ENCODE measurements around the gene SMTNL1.

The SMTNL1 gene

DNA sequence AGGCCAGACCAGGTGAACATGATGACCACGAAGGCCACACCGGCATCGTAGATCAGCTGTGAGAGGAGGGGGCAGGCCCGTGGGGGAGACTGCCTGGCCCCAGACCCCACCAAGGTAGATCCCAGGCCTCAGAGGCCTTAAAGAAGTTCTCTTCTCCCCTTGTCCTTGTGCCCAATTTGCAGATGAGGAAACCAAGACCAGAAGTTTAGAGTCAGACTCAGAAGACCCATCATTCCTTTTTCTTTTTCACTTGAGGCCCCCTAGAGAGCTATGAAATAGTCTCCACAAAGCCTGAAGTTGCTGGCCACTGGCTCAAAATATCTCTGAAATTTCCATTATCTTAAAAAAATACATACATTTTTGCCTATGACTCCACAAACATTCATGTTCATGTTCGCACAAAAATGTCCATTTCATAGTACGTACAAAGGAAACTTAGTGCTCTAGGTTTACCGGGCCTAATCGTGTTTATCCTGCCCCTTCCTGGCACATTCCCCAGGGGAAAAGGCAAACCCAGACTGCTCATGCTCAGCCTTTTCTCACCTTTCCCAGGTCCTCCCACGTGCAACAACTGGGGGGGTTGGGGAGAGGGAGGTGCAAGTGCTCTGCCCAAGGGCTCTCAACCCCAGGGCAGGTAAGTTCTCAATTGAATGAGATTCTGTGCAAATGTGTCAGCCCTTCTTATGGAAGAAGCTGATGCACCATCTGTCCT is 41.1 kb upstream of the SMTNL1 start:
- Histone ChIP-seq H3K9me3 (ENCODE audit: control extremely low read depth in 1 of 5, control insufficient read depth in 4 of 5, insufficient read depth in 2 of 5, low read depth in 1 of 5, low read length in 4 of 5) (no peaks in the 10 kb centered on the region), H3K36me3 (ENCODE audit: control insufficient read depth in 4 of 4, insufficient read depth in 4 of 4, low read length in 3 of 4) (peaks cover 8 to 78% (median 47%) of the 10 kb centered on the region in 4 experiments), H3K4me1 (ENCODE audit: control extremely low read depth in 1 of 4, control insufficient read depth in 4 of 4, insufficient read depth in 4 of 4, low read length in 3 of 4) (peaks cover 0 to 11% (median 5%) of the 10 kb centered on the region in 4 experiments), H3K4me3 (ENCODE audit: control insufficient read depth in 1 of 7, extremely low read depth in 1 of 7, insufficient read depth in 4 of 7, low read depth in 2 of 7, low read length in 6 of 7) (no peak overlapping the region), H3K27ac (ENCODE audit: insufficient read depth in 1 of 2, low read depth in 1 of 2, low read length in 2 of 2, poor library complexity in 1 of 2, severe bottlenecking in 2 of 2) (no peak overlapping the region), H3K27me3 (replicated peaks in 2 of 5; ENCODE audit: control insufficient read depth in 4 of 5, insufficient read depth in 5 of 5, low read length in 4 of 5) (no peaks in the 10 kb centered on the region)
- ChIA-PET POLR2A (no interaction called here), CTCF (interaction anchor here (0.9 to 18.0 kb wide), 11 partner anchors 9 to 1040 kb away, joined by 3 to 410 read pairs (median 5); partner anchors contain the start of genes SLC43A1 and TIMM10)
- no peak for DNase-seq
- 95% methylated on average over 9 of the region's 9 CpGs for WGBS (ENCODE audit: insufficient coverage)

DNA sequence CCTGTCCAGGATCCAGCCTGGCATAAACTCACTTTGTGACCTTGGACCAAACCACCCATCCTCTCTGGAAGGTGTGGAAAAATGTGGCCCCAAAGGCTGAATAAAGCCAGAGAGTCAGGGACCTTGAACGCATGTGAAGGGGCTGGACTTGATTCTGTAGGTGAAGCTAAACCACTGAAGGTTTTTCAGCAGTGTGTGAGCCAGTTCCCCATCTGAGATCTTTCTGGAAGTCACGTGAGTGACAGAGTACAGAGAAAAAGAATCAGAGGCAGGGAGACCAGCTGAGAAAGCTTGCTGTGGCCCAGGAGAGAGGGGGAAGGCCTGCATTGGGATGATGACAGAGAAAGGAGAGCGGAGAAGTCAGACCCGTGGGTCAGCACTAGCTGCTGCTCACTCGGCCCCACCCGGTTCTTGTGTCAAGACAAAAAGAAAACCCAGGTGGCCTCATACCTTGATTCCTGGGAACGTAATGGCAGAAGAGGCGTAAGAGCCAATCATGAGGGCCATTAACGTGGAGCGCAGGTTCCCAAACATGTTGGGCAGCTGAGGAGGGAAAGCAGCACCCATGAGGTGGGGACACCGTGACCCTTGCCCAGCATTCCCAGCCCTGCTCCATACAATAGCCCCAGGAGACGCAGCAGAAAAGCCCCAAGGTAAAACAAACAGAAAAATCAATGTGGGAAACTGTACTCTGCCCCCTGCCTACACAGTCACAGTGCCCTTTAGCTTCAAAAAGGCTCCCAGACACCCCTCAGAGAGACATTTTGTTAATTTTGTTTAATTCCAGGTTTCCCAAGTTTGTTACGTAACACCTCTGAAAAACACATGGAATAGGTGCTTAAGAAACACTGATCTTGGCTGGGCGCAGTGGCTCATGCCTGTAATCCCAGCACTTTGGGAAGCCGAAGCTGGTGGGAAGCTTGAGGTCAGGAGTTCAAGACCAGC is 39.8 kb upstream of the SMTNL1 start:
- Histone ChIP-seq H3K4me3 (ENCODE audit: control insufficient read depth in 1 of 7, extremely low read depth in 1 of 7, insufficient read depth in 4 of 7, low read depth in 2 of 7, low read length in 6 of 7) (no peak overlapping the region), H3K9me3 (ENCODE audit: control extremely low read depth in 1 of 5, control insufficient read depth in 4 of 5, insufficient read depth in 2 of 5, low read depth in 1 of 5, low read length in 4 of 5) (no peaks in the 10 kb centered on the region), H3K4me1 (ENCODE audit: control extremely low read depth in 1 of 4, control insufficient read depth in 4 of 4, insufficient read depth in 4 of 4, low read length in 3 of 4) (peaks cover 0 to 11% (median 5%) of the 10 kb centered on the region in 4 experiments), H3K27me3 (replicated peaks in 2 of 5; ENCODE audit: control insufficient read depth in 4 of 5, insufficient read depth in 5 of 5, low read length in 4 of 5) (no peaks in the 10 kb centered on the region), H3K36me3 (ENCODE audit: control insufficient read depth in 4 of 4, insufficient read depth in 4 of 4, low read length in 3 of 4) (peaks cover 10 to 74% (median 51%) of the 10 kb centered on the region in 4 experiments), H3K27ac (ENCODE audit: insufficient read depth in 1 of 2, low read depth in 1 of 2, low read length in 2 of 2, poor library complexity in 1 of 2, severe bottlenecking in 2 of 2) (no peak overlapping the region)
- POLR2A ChIA-PET, result interaction anchor here (1.6 kb wide), 1 partner anchor 16 kb away, joined by 3 read pairs; no protein-coding TSS in a partner anchor
- DNase-seq, result no peak
- CTCF ChIA-PET, result interaction anchor here (0.6 to 18.0 kb wide), 14 partner anchors 8 to 298 kb away, joined by 3 to 410 read pairs (median 4); partner anchors contain the start of genes SLC43A1 and TIMM10
- 97% methylated on average over 13 of the region's 15 CpGs for WGBS (ENCODE audit: insufficient coverage)

DNA sequence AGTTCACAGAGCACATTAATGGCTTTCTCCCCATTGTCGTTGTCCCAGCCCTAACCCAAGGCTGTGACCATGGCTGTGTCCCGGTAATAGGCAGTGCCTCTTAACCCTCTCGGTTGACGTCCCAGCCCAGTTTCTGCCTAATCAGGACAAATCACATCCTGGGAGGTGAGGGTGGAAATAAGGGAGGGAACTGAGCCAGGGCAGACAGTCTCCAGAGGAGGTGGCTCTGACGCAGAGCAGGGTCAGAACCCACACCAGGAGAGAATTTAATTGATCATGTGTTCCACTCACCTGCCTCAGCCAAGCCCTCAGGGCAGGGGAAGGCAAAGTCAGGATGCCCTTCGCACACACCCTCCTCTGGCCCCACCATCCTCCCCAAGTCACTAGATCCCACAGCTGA is 38.9 kb upstream of the SMTNL1 start:
- Histone ChIP-seq H3K36me3 (ENCODE audit: control insufficient read depth in 4 of 4, insufficient read depth in 4 of 4, low read length in 3 of 4) (peaks cover 10 to 71% (median 52%) of the 10 kb centered on the region in 4 experiments), H3K9me3 (ENCODE audit: control extremely low read depth in 1 of 5, control insufficient read depth in 4 of 5, insufficient read depth in 2 of 5, low read depth in 1 of 5, low read length in 4 of 5) (no peaks in the 10 kb centered on the region), H3K4me3 (ENCODE audit: control insufficient read depth in 1 of 7, extremely low read depth in 1 of 7, insufficient read depth in 4 of 7, low read depth in 2 of 7, low read length in 6 of 7) (no peak overlapping the region), H3K27me3 (replicated peaks in 2 of 5; ENCODE audit: control insufficient read depth in 4 of 5, insufficient read depth in 5 of 5, low read length in 4 of 5) (no peaks in the 10 kb centered on the region), H3K27ac (ENCODE audit: insufficient read depth in 1 of 2, low read depth in 1 of 2, low read length in 2 of 2, poor library complexity in 1 of 2, severe bottlenecking in 2 of 2) (no peak overlapping the region), H3K4me1 (ENCODE audit: control extremely low read depth in 1 of 4, control insufficient read depth in 4 of 4, insufficient read depth in 4 of 4, low read length in 3 of 4) (peaks cover 0 to 11% (median 5%) of the 10 kb centered on the region in 4 experiments)
- ChIA-PET CTCF (interaction anchor here (3.0 to 18.0 kb wide), 4 partner anchors 9 to 143 kb away, joined by 11 to 410 read pairs (median 124); partner anchors contain the start of genes SLC43A1 and TIMM10), POLR2A (interaction anchor here (1.6 kb wide), 1 partner anchor 15 kb away, joined by 3 read pairs; no protein-coding TSS in a partner anchor)
- no peak for DNase-seq
- 93% methylated on average over 5 of the region's 6 CpGs for WGBS (ENCODE audit: insufficient coverage)

DNA sequence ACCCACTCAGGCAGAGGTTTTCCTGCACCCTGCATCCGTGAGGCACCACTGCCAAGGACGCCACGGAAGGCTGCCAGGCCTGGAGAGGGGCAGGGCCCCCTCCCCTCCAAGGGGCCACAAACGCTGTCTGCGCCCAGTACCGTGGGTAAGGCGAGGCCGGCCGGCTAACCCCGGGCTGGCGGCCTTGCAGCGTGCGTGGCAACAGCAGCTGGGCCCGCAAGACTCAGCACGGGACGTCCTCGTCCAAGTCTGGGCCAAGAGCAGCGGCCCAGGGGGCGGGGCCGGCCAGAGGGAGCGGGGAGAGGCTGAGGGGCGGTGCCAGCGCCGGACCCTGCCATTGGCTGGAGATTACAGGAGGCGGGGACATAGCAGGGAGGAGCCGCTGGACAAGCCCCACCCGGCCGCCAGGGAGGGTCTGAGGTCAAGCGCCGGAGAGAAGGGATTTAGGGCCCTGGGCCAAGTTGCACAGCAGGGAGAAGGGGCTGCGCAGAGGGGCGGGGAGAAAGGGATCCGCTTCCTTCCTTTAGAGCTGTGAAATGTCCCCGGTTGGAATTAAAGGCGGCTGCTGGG is 37.9 kb upstream of the SMTNL1 start:
- Histone ChIP-seq H3K27ac (ENCODE audit: insufficient read depth in 1 of 2, low read depth in 1 of 2, low read length in 2 of 2, poor library complexity in 1 of 2, severe bottlenecking in 2 of 2) (no peak overlapping the region), H3K27me3 (replicated peaks in 2 of 5; ENCODE audit: control insufficient read depth in 4 of 5, insufficient read depth in 5 of 5, low read length in 4 of 5) (no peaks in the 10 kb centered on the region), H3K4me3 (ENCODE audit: control insufficient read depth in 1 of 7, extremely low read depth in 1 of 7, insufficient read depth in 4 of 7, low read depth in 2 of 7, low read length in 6 of 7) (peak overlapping the region in 4 of 7 experiments; percentile 29 to 58 (median 54)), H3K4me1 (ENCODE audit: control extremely low read depth in 1 of 4, control insufficient read depth in 4 of 4, insufficient read depth in 4 of 4, low read length in 3 of 4) (peaks cover 0 to 11% (median 5%) of the 10 kb centered on the region in 4 experiments), H3K9me3 (ENCODE audit: control extremely low read depth in 1 of 5, control insufficient read depth in 4 of 5, insufficient read depth in 2 of 5, low read depth in 1 of 5, low read length in 4 of 5) (no peaks in the 10 kb centered on the region), H3K36me3 (ENCODE audit: control insufficient read depth in 4 of 4, insufficient read depth in 4 of 4, low read length in 3 of 4) (peaks cover 10 to 66% (median 47%) of the 10 kb centered on the region in 4 experiments)
- 36% methylated on average over 27 of the region's 35 CpGs for WGBS (ENCODE audit: insufficient coverage)
- DNase-seq, result peak; percentile 64 to 72 (median 68)
- ChIA-PET POLR2A (no interaction called here), CTCF (interaction anchor here (1.0 to 18.0 kb wide), 4 partner anchors 15 to 41 kb away, joined by 3 to 410 read pairs (median 14); partner anchors contain the start of genes SLC43A1 and TIMM10)

DNA sequence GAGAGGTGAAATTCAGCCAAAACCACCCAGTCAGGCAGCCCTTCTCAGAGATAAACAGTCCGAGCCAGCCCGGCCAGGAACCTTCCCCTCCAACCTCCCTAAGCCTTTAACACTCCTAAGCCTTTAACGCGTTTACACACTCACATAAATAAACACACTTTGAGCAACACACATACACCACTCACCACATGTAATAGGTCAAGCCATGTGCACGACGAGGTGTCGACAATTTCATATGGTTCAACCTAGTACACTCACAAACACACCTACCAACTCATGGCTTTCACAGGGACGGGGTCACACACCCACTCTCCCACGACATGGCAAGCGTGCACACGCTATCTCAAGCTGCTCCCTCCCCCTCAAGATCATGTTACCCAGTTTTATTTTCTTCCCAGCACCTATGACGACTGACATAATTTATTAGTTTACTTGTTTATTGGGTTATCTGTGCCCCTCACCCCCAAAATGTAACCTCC is 37.4 kb upstream of the SMTNL1 start:
- CTCF ChIA-PET, result interaction anchor here (1.0 to 18.0 kb wide), 6 partner anchors 9 to 42 kb away, joined by 3 to 410 read pairs (median 9); partner anchors contain the start of genes SLC43A1 and TIMM10
- Histone ChIP-seq H3K27ac (ENCODE audit: insufficient read depth in 1 of 2, low read depth in 1 of 2, low read length in 2 of 2, poor library complexity in 1 of 2, severe bottlenecking in 2 of 2) (no peak overlapping the region), H3K4me1 (ENCODE audit: control extremely low read depth in 1 of 4, control insufficient read depth in 4 of 4, insufficient read depth in 4 of 4, low read length in 3 of 4) (peaks cover 0 to 11% (median 5%) of the 10 kb centered on the region in 4 experiments), H3K9me3 (ENCODE audit: control extremely low read depth in 1 of 5, control insufficient read depth in 4 of 5, insufficient read depth in 2 of 5, low read depth in 1 of 5, low read length in 4 of 5) (no peaks in the 10 kb centered on the region), H3K4me3 (ENCODE audit: control insufficient read depth in 1 of 7, extremely low read depth in 1 of 7, insufficient read depth in 4 of 7, low read depth in 2 of 7, low read length in 6 of 7) (peak overlapping the region in 3 of 7 experiments; percentile 34 to 58 (median 54)), H3K27me3 (replicated peaks in 2 of 5; ENCODE audit: control insufficient read depth in 4 of 5, insufficient read depth in 5 of 5, low read length in 4 of 5) (no peaks in the 10 kb centered on the region), H3K36me3 (ENCODE audit: control insufficient read depth in 4 of 4, insufficient read depth in 4 of 4, low read length in 3 of 4) (peaks cover 7 to 70% (median 51%) of the 10 kb centered on the region in 4 experiments)
- POLR2A ChIA-PET, result interaction anchor here (0.8 kb wide), 1 partner anchor 244 kb away, joined by 4 read pairs; no protein-coding TSS in a partner anchor
- DNase-seq, result no peak
- 95% methylated on average over 5 of the region's 12 CpGs for WGBS (ENCODE audit: insufficient coverage)

DNA sequence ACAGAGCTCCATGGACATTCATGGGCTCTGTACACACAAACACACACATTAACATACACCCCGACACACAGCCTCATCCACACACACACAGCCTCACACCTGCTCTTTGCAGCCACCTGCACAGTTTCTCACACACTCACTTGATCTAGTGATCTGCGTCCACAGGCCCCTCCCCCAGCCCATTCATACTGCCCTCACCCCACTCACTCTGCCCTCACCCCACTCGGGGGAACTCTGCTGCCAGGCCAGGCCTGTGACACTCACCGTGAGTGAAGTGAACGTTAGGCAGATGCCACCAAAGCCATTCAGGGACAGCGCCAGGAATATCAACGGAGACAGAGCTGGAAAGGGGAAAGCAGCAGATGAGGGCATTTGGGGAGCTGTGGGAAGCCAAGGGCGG is 36.9 kb upstream of the SMTNL1 start:
- Histone ChIP-seq H3K4me3 (ENCODE audit: control insufficient read depth in 1 of 7, extremely low read depth in 1 of 7, insufficient read depth in 4 of 7, low read depth in 2 of 7, low read length in 6 of 7) (no peak overlapping the region), H3K4me1 (ENCODE audit: control extremely low read depth in 1 of 4, control insufficient read depth in 4 of 4, insufficient read depth in 4 of 4, low read length in 3 of 4) (peaks cover 0 to 11% (median 5%) of the 10 kb centered on the region in 4 experiments), H3K9me3 (ENCODE audit: control extremely low read depth in 1 of 5, control insufficient read depth in 4 of 5, insufficient read depth in 2 of 5, low read depth in 1 of 5, low read length in 4 of 5) (no peaks in the 10 kb centered on the region), H3K27ac (ENCODE audit: insufficient read depth in 1 of 2, low read depth in 1 of 2, low read length in 2 of 2, poor library complexity in 1 of 2, severe bottlenecking in 2 of 2) (no peak overlapping the region), H3K27me3 (replicated peaks in 2 of 5; ENCODE audit: control insufficient read depth in 4 of 5, insufficient read depth in 5 of 5, low read length in 4 of 5) (no peaks in the 10 kb centered on the region), H3K36me3 (ENCODE audit: control insufficient read depth in 4 of 4, insufficient read depth in 4 of 4, low read length in 3 of 4) (peaks cover 7 to 72% (median 49%) of the 10 kb centered on the region in 4 experiments)
- ChIA-PET CTCF (interaction anchor here (1.3 to 18.0 kb wide), 6 partner anchors 9 to 141 kb away, joined by 4 to 410 read pairs (median 14); partner anchors contain the start of genes SLC43A1 and TIMM10), POLR2A (interaction anchor here (0.8 kb wide), 1 partner anchor 244 kb away, joined by 4 read pairs; no protein-coding TSS in a partner anchor)
- 100% methylated on average over 6 of the region's 8 CpGs for WGBS (ENCODE audit: insufficient coverage)
- DNase-seq, result no peak

Data from common myeloid progenitor, CD34-positive (primary cell).